ENCODE data around the gene RCAN1.

GRCh38 chr21:34609933-34610549 lies 4.9 kb downstream of the RCAN1 start:
- TF ChIP-seq POLR2A (IDR thresholded peaks at IDR 0.05) (no peak), CTCF (IDR thresholded peaks at IDR 0.05) (no peak)

Measured in testis (tissue), 2 donors.